Erythroblast (primary cell): ENCODE results near the gene P2RX2.

Experiments
- GATA1 ChIP-seq: IDR thresholded peaks from 2 replicates; pipeline ENCODE4 v1.6.1; 2011; ENCODE audit warnings: low read depth, mild to moderate bottlenecking, control low read depth, low read length, moderate library complexity
- POLR2A ChIP-seq: IDR thresholded peaks from 2 replicates; pipeline ENCODE4 v1.6.1; 2011; ENCODE audit warnings: mild to moderate bottlenecking, low read length

- TF ChIP-seq POLR2A (no peak), GATA1 (no peak)
These were observed 15.9 kb upstream of the P2RX2 start for GRCh38 chr12:132602572-132603239.
